H4 (cell line): ENCODE data around the gene FOXP2. TPM values are rescaled to one million over a fixed set of nuclear protein-coding genes. Genes with fewer than 3 reads are reported as not detected.
A peak's percentile ranks its signal among the peaks of the same experiment; 100 is the strongest.
"Not testable (repeated sequence)": the region's sequence is repeated elsewhere in the genome, so short reads cannot be mapped to it uniquely, and the experiment has no call there.

Experiments
- DNase-seq: peaks from one replicate; pipeline ENCODE4 v3.0.0-alpha.2; 2015; ENCODE audit warnings: low spot score
- total RNA-seq: library from RNA; depleted of rRNA; stranded (reverse); fragments of >200 nt; shearing (Covaris generic); gene quantifications from 2 replicates; pipeline ENCODE4 v1.2.3, GENCODE V29; 2014; rRNA removed

Gene FOXP2
- 1.7 and 2.0 TPM in 2 replicates for total RNA-seq

DNA sequence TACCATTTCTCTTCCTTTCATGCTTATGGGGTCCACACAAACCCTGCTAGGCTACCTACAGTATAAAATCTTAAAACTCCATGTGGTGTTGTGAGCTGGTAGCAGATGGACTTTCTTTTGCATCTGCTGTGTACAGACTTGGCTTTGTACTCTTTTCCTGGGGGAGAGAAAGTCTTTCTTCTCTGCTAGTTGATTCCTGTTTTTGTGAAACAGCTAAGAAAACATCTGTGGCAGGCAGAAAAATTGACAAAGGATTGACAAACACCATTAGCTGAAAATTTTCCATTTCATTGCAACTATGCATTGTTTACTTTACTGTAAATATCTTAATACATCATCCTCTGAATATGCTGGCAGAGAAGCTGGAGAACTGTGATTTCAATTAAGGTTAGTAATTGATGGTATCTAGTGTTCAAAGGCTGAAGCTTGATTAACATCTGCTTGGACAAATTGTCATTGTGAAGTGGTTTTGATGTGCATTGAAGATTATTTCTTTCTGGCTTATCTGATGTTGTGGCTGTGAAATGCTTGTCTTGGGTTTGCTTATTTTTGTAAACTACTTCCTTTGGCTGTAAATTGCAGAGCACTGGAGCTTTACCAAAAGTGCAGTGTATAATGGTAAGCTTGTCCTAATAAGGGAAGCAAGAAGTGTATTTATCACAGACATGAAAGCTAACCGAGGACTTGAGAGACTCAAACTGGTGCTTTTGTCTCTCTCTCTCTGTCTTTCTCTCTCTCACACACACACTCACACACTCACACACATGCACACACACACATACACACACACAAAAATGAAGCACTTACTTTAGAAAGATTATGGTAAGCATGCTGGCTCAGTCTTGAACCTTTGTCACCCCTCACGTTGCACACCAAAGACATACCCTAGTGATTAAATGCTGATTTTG, at the start of gene FOXP2:
TSS of gene FOXP2 (plus strand) at position 660 of the 908 bp plus-strand sequence. CDS start 11,697 bp downstream, outside the sequence.
- DNase-seq: peak; percentile 74

DNA sequence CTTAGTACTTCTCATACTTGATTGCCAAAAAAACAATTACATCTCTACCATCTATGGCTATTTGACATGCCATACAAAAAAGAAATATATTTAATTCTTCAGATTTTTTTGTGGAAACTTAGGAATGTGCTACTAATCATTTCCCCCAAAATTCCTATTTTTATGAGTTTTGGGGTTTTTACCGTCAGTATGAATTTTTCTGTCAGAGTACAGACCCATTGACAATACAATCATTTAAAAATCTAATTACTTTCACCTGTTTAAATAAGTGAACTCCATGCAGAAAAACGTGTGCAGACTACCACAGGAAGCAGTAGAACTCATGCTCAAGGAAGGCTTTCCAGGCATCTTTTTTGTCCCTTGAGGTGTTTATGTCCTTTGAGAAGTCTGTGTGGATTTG, 48.8 kb upstream of the FOXP2 start:
- no peak for DNase-seq

DNA sequence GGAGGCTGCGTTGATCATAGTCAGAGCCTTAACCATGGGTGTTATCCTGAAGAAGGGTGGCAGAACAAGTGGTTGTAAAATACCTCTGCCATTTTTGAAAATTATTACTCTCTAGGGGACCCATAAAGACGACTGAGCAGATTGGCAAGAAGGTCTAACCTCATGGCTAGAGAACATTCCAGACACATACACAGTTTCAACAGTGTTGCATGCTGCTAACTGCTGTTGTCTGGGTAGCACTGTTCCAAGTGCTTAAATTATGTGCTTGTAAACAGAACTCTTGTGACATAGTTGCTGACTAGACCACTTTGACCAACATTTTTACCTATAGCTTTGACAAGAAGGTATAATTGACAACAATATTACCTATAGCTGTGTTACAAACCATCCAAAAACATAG, 46.1 kb upstream of the FOXP2 start:
- DNase-seq: no peak

- no peak for DNase-seq
Measured at GRCh38 chr7:114369294-114369693, 45.3 kb upstream of the FOXP2 start.

DNA sequence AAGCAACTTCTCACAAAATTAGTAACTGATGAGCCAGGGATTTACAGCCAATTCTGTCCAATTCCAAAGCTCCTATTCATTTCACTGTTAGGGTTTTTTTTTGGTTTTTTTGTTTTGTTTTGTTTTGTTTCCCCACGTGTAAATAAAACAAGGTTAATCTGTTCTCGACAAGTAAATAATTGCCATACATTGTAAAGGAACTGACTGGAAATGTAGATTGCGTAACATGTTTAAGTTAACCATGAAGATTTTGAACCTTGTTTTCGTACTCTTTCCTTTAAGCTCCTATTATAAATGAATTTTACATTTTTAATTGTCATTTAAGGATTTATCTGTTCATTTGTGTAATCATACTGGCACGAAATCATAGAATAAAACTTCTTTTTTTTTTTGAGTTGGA, 42.0 kb upstream of the FOXP2 start:
- no peak for DNase-seq

DNA sequence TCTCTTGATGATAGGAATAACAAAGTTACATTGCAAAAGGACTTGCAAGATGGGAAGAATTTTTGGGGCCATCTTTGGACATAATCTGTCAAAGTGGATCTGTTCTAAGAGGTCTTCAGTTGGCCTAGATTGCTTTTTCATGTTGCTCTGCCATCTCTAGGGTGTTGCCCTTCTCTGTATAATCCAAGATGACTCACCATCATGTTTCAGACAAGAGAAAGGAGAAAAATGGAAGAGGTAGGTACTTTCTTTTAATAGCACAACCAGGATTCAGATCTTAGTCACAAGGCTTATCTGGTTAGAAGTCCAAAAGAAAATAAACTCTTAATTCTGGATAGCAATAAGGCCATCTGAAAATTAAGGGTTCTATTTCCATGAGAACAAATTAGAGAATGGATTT, 38.7 kb upstream of the FOXP2 start:
- no peak for DNase-seq

- DNase-seq: not testable (repeated sequence)
Measured at GRCh38 chr7:114383946-114384345, 30.7 kb upstream of the FOXP2 start.

DNA sequence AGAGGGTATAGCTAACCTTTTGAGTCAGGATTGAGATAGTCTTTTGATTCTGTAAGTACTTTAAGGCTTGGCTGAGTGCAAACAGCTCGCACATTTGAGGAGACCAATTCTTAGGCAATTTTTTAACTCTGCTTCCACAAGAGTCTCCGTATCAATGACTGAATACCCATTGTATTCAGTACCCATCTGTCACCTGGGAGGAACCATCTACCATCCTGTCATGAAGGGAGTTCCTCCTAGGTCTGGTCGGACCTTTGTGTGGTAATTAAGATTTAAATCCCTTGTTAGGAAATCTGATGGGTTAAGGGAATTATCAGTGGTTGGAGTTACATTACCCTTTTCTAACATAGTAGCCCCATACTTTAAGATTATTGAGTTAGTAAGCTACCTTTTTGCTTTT, 30.3 kb upstream of the FOXP2 start:
- not testable (repeated sequence) for DNase-seq

DNA sequence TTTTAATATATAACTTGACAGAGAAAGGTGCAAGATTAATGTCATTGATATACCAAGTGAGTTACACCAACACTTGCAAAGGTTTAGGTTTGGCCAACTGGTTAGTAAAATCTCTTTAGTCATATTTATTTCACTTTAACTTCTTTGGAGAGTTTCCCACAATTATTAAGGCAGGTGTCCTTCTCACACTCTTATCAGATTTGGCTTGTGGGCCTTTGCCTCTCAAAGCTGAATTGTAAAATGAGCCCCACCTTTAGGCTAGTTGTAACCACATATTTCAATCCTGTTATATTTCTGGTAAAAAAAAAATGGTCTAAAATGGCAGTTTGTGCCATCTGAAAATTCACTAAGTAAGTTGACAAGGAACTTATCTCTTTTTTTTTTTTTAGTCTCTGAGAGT, 26.6 kb upstream of the FOXP2 start:
- no peak for DNase-seq

DNA sequence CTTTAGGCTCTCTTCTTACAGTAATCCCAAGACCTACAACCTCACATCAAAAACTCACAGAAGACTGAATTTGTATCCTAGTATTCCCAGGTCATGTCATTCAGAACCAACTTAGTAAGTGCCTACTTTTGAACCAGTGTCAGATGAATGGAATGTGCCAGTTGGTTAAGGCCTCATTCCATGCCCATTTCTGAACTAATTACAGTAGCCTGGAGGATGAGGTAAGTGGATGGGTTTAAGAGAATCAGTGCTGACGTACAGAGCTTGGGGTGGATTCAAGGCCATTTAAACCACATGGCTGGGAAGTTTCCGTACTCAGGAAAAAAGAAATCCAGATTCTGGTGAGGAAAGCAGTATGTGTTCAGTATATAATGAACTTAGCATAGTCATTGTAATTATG, 21.9 kb upstream of the FOXP2 start:
- DNase-seq: peak; percentile 78

GRCh38 chr7:114402876-114403635, 11.6 kb upstream of the FOXP2 start:
- DNase-seq: no peak

GRCh38 chr7:114405427-114405826, 9.2 kb upstream of the FOXP2 start:
- DNase-seq: peak; percentile 51

DNA sequence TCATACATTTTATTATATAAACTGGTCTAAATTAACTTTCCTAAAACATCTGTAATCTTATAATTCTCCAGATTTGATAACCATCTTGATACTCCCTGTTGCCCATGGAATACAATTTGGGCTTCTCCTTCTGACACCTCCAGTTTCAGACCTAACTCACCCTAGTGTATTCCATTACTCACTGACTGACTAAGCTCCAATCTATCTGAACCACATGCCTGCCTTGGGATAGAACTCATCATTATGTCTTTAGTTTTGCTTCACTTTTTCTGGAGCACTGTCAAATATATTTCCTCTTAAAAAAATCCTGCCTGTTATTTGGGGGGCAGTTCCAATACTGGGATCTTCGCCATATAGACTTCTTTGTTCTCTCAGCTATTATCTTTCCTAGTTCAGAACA, 4.9 kb upstream of the FOXP2 start:
- no peak for DNase-seq

- no peak for DNase-seq
Measured at GRCh38 chr7:114412548-114412947, 2.1 kb upstream of the FOXP2 start.

GRCh38 chr7:114413761-114414155, 857 bp upstream of the FOXP2 start:
- DNase-seq: no peak

DNA sequence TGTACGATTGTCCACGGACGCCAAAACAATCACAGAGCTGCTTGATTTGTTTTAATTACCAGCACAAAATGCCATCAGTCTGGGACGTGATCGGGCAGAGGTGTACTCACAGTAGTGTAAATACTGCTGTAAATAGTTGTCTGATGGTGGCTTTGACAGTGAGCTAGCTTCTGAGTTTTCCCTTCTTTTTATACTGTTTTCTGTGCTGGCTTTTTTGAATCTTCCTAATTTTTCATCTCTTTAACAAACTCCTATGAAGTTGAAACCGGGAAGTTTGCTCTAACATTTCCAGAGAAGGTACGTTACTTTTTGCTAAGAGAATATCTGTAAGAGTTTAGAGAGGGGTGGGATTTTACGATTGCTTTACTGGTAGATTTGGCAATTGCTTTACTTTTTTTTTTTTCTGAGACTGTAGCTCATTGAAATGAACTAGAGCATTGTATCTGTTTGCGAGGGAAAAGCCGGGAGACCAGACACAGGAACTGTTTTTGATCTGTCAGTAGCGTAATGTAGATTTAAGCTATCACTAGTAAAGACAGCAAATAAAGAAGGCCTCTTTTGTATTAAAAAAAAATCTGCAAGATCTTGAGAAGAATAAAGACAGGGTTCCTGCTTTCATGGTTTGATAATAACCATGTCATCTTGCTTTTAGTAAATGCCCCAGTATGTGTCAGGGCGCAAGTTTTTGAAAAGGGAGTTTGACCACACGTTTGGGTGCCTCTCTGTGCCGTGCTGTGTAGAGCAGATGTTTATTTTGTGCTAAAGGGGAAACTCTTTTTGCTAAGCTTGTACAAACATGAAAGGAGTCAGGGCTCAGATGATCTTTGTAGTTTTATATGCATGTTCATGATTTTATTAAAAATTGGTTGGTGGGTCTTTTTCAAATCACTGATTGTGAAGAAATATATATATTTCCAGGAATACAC, 712 bp downstream of the FOXP2 start:
- no peak for DNase-seq

GRCh38 chr7:114416129-114416990, 1.7 kb downstream of the FOXP2 start:
- DNase-seq: no peak

- DNase-seq: no peak
Measured at GRCh38 chr7:114417290-114417689, 2.7 kb downstream of the FOXP2 start.

DNA sequence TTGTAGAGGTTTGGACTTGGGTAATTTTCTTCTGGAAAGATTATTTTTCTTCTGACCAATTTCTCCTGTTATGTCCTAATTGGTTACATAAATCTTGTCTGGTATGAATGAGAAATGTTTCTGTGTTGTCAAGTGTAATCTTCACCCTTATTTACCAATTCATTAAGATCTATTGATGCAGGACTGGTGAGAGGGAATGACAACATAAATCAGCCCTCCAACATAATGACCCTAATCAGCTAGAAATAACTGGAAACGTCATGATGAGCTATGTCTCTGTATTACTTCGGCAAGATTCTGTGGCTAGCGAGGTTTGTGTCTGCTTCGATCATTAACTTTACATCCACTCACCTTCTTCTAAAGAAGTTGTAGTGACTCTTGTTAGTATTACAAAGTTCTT, 3.5 kb downstream of the FOXP2 start:
- DNase-seq: no peak

DNA sequence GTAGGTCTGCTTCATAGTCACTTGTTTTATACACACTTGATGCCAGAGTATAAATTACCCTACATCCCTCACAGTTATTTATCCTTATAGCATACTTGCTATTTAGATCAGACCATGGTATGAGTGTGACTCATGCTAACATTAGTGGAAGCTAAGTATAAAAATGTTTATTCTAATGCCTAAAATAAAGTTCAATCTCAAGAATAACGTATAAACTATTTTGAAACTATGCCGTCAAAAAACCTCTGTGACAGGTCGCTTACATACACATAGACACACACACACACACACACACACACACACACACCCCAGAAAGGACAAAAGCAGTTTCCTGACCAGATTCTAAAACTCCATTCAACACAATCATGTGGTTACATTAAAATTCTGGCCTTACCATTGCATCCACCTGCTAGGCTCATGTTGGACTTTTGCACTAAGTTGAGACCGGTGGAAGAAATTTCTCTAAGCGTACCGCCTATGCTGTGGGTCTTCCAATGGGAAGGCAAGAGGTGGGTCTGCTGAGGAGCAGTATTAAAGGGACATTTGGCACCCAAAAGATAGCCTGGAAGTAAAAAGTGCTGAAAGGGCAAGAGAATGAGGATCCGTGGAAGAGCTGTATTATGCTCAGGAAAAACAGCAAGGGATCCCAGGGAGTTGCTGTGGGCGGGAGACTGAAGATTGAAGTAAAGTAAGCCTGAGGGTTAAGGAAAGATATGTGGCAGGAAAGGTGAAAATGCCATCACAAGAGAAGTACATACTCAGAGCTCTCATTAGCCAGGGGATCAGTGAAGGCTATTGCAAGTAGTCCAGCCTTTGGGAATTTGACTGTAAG, 5.0 kb downstream of the FOXP2 start:
- no peak for DNase-seq
